Stimulated activated effector memory CD8-positive, alpha-beta T cell treated with anti-CD3 and anti-CD28 coated beads, Interleukin-12 subunit alpha, Interleukin-12 subunit beta, amount 100 ng/mL, for 72 hours (primary cell): Measurements from ENCODE around the gene TCF3.
"Not testable (repeated sequence)": the region's sequence is repeated elsewhere in the genome, so short reads cannot be mapped to it uniquely, and the experiment has no call there.

Experiments
- ATAC-seq: fragments of 150-1000 bp; cut with Tn5 transposase; 2 replicates; pipeline ENCODE4 v1.10.0; 2021
- DNase-seq, 2 donors: peaks; one replicate each; pipeline ENCODE4 v3.0.0; 2021 to 2022; ENCODE audit warnings: low spot score in 2 of 2
- H3K27ac Mint-ChIP-seq: one replicate; pipeline ENCODE4 v1.8.0; 2022; ENCODE audit warnings: mild to moderate bottlenecking, mixed read lengths
- H3K36me3 Mint-ChIP-seq: one replicate; pipeline ENCODE4 v1.8.0; 2022; ENCODE audit warnings: mild to moderate bottlenecking, mixed read lengths
- H3K4me1 Mint-ChIP-seq: one replicate; pipeline ENCODE4 v1.8.0; 2022; ENCODE audit warnings: mixed read lengths
- H3K4me3 Mint-ChIP-seq: one replicate; pipeline ENCODE4 v1.8.0; 2022; ENCODE audit warnings: mild to moderate bottlenecking, mixed read lengths
- H3K9me3 Mint-ChIP-seq: one replicate; pipeline ENCODE4 v1.8.0; 2022; ENCODE audit warnings: mixed read lengths

Gene TCF3

DNA sequence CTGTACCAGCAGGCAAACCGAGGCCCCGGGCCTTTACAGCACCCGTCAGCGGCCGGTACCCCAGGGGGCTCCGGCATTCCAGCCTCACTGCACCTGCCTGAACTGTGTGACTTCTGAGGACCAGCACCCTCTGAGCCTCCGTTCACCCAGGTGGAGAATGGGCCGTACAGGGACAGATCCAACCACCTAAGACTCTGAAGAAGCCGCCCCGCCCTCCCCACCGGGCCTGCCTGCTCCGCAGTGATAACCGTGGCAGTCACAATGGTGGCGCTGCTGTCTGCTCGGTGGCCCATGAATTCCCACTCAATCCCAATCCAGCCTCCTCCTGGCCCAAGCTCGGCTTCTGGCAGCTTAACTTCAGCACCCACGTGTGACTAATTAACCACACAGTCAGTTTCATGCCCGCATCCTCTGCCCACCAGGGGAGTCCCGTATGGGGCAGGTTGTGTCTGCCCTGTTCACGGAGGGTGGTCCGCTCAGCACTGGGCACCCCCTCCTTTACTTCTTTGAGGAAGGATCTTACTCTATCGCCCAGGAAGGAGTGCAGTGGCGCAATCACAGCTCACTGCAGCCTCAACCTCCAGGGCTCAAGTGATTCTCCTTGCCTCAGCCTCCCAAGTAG is 3.4 kb downstream of the TCF3 start:
- Mint-ChIP-seq H3K27ac (peak overlapping the region; percentile 74), H3K4me3 (peak overlapping the region; percentile 81), H3K4me1 (peaks cover 33% of the 10 kb centered on the region), H3K9me3 (no peaks in the 10 kb centered on the region), H3K36me3 (peaks cover 61% of the 10 kb centered on the region)
- no peak for DNase-seq
- peak; percentile 6 for ATAC-seq

DNA sequence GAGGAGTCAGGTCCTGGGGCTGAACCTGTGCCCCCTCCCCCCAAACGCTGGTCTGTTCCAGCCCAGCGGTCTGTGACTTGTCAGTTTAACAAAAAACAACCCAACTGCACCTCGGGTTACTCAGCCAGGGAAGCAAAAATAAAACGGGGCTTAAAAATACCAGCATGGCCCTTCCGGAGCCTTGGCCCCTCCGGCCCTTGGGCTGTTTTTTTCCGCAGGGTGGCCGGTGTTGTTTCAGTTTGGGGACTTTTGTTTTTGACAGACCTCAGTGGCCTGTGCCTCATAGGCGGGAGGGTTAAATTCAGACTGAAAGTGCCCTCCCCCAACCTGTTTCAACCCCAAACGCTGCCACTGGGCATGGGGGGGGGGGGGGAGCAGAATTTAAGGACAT is 4.0 kb downstream of the TCF3 start:
- Mint-ChIP-seq H3K4me3 (peak overlapping the region; percentile 81), H3K4me1 (peaks cover 32% of the 10 kb centered on the region), H3K36me3 (peaks cover 65% of the 10 kb centered on the region), H3K27ac (peak overlapping the region; percentile 74), H3K9me3 (no peaks in the 10 kb centered on the region)
- DNase-seq (no peak), ATAC-seq (no peak)

DNA sequence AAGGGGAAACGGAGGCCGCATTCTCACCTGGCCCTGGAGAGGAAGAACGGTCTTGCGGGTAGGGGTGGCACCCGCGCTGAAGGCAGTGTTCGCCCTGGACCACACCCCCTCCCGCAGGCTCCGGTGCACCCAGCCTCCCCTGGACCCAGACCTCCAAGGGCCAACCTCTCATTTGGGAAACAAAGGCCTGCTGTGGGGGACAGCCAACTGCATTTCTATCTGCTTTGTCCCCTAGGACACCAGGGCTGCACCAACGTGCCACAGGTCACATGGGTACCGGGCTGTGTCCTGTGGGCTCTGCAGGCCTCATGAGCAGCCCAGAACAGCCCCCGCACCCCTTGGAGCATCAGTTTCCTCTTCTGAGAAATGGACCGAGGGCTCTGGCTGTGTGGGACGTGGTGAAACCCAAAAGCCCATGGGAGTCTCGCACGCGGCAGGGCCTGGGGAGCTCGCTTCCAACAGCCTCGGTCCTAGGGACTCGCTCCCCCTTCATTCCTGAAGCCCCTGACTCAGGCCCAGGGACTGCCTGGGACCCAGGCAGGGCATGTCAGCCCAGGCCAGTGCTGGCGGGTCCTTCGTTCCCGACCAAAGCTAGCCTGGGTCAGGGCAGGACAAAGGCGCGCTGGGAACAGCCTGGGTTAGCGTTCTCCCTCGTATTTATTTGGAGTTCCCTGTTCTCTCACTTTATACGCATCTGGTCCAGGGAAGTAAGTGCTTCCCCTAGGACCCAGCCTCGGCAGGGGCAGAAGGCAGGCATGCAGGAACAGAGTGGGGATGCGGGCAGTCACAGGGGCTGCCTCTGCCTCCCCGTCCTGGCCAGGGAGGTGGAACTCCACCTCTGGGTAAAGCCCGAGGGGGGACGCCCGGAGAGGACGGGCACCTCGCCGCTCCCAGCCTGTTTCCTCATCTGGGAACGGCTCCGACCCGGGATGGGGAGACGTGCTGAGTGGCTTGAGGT is 4.6 kb downstream of the TCF3 start:
- Mint-ChIP-seq H3K9me3 (no peaks in the 10 kb centered on the region), H3K36me3 (peaks cover 69% of the 10 kb centered on the region), H3K4me3 (no peak overlapping the region), H3K27ac (no peak overlapping the region), H3K4me1 (peaks cover 32% of the 10 kb centered on the region)
- ATAC-seq: no peak
- no peak for DNase-seq

DNA sequence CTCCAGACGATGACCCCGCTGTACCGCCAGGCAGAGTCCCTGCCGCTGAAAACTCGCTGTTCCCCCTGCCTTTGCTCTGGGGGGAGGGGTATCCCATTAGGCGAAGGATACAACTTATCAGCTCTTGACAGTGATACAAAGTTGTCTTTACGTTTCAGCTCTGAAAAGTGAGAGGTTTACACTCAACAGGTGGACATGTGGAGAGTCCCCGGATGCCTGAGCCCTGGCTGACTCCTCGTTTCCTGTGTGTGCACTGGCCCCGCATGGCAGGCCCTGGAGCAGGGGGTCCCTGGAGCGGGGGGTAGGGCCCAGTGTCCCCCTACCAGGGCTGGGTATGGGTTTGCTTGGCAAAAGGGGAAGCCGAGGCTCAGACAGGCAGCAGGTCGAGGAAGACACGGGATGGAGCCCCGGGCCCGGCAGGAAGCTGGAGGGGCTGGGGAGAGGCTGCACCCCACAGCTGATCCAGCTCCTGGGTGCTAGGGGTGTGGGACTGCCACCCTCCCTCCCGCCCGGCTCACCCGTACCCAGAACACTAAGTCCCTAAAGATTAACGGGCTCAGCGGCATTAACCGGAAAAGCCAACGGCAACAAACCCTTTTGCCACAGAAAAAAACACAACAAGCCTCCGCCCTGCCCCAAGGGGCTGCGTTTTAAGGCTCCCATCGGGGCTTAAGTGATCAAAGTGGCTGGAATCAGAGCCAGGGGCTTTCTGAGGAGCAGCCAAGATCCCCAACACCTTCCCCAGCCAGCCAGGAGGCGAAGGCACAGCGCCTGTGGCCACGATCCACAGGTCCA is 5.6 kb downstream of the TCF3 start:
- ATAC-seq: no peak
- Mint-ChIP-seq H3K27ac (no peak overlapping the region), H3K36me3 (peaks cover 72% of the 10 kb centered on the region), H3K4me1 (peaks cover 32% of the 10 kb centered on the region), H3K4me3 (no peak overlapping the region), H3K9me3 (no peaks in the 10 kb centered on the region)
- no peak for DNase-seq

DNA sequence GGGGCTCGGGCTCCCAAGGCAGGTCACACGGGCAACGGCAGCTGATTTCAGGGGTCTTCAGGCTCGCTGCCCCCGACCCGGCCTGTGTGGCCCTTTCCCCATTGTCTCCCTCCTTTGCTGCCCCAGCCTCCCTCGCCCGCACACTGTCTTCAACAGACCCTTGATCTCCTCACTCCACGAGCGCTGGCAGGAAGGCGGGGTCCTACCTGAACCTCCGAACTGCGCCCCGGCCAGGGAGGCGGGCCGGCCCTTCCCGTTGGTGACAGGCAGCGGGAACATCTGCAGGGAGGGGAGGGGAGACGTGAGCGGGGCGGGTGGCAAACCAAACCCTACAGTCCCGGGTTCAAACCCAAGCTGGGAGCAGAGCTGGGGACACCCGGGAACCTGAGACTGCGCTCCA is 6.3 kb downstream of the TCF3 start:
- Mint-ChIP-seq H3K27ac (no peak overlapping the region), H3K9me3 (no peaks in the 10 kb centered on the region), H3K36me3 (peaks cover 75% of the 10 kb centered on the region), H3K4me3 (no peak overlapping the region), H3K4me1 (peaks cover 32% of the 10 kb centered on the region)
- ATAC-seq (no peak), DNase-seq (no peak)

DNA sequence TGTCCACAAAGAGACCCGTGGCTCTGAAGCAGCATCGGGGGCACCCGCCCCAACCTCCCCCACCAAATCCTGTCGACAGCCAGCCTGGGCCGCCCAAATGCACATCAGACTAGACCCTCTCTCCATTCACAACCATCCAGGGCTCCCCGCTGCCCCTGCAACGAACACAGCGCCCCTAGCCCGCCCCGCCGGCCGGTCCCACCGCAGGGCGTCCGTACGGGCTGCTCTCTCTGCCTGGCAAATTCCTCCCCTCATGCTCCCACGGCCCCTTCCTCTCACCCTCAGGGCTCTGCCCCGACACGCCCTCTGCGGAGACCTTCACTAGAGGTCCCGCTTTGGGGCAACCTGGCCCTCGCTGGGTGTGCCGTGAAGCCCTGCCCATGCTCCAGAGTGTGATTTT is 7.1 kb downstream of the TCF3 start:
- Mint-ChIP-seq H3K4me3 (no peak overlapping the region), H3K27ac (no peak overlapping the region), H3K4me1 (peaks cover 25% of the 10 kb centered on the region), H3K9me3 (no peaks in the 10 kb centered on the region), H3K36me3 (peaks cover 75% of the 10 kb centered on the region)
- DNase-seq (no peak), ATAC-seq (no peak)

DNA sequence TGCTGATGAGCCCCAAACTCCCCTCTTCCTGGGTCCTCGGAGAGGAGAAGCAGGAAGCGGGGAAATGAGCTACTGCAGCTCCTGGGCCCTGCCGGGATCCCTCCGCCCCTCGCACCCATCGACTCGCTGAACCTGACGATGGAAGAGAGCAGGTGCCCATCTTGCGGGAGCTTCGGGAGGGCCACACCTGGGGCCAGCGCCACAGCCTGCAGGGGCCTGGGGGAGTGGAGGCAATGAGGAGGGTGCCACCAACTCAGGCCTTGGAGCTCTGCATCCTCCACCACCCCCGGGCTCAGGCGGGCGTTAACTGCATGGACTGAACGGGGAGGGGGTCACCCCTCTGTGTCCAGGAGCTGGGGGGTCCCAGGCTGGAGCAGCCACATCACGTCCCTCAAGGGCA is 8.3 kb downstream of the TCF3 start:
- Mint-ChIP-seq H3K9me3 (no peaks in the 10 kb centered on the region), H3K27ac (no peak overlapping the region), H3K4me3 (no peak overlapping the region), H3K4me1 (peaks cover 18% of the 10 kb centered on the region), H3K36me3 (peaks cover 74% of the 10 kb centered on the region)
- no peak for ATAC-seq
- DNase-seq: no peak

DNA sequence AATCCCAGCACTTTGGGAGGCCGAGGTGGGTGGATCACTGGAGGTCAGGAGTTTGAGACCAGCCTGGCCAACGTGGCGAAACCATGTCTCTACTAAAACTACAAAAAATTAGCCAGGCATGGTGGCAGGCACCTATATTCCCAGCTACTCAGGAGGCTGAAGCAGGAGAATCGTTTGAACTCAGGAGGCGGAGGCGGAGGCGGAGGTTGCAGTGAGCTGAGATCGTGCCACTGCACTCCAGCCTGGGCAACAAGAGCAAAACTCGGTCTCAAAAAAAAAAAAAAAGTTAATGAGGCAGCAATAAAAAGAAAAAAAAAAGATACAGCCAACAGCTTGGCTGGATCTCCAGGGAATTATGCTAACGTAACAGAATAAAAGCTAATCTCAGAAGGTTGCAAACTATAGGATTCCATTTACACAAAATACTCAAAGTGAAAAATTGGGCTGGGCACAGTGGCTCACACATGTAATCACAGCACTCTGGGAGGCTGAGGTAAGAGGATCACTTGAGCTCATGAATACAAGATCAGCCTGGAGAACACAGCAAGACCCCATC is 11.4 kb downstream of the TCF3 start:
- not testable (repeated sequence) for H3K9me3 Mint-ChIP-seq
- Mint-ChIP-seq H3K4me1 (peaks cover 13% of the 10 kb centered on the region), H3K36me3 (peaks cover 80% of the 10 kb centered on the region)

DNA sequence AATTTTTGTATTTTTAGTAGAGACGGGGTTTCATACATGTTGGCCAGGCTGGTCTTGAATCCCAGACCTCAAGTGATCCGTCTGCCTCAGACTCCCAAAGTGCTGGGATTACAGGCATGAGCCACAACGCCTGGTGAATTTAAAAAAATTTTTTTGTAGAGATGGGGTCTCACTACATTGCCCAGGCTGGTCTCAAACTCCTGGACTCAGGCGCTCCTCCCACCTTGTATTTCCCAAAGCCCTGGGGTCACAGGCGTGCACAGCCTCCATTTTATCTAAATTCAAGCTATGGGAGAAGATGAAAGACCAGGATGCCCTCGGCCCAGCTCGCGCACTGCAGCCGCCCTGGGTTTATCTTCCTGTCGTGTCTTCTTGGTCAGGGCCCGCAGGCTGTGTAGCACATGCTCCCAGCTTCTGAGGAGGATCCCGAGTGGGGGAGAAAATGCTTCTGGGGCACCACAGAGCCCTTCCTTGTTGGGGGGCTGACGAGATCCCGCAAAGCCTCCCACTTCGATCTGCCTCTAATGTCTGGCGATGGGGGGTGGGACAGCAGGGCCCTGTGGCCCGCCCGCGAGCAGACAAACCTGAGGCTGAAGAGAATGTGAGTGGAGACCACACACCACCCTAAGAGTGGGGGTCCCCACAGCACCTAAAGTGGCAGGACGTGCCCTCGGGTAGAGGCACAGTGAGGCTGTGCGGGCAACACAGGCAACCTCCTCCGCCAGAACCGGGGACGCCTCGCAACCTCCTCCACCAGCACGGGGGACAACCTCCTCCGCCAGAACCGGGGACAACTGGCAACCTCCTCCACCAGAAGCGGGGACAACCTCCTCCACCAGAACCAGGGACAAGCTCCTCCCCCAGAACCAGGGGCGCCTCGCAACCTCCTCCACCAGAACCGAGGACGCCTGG is 15.8 kb downstream of the TCF3 start:
- no peak for ATAC-seq
- Mint-ChIP-seq H3K27ac (no peak overlapping the region), H3K36me3 (peaks cover 72% of the 10 kb centered on the region), H3K4me1 (peaks cover 12% of the 10 kb centered on the region), H3K4me3 (no peak overlapping the region), H3K9me3 (no peaks in the 10 kb centered on the region)
- DNase-seq: no peak

More for the DNA sequence above, 11.4 kb downstream of the TCF3 start:
- DNase-seq, ATAC-seq, H3K27ac Mint-ChIP-seq, H3K4me3 Mint-ChIP-seq: not testable (repeated sequence)

DNA sequence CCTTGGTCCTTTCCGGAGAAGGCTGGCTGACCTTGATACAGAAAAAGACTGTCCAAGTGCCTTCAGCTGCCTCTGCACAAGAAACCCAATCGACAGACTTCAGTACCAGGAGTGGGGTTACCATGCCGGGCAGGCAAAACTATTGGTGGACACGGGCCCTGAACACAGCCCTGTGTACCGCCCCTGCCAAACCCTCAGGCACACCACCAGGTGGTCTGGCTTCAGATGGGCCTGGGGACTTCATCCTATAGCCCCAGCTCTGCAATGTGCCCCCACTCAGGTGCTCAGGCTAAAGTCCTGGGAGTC is 17.5 kb downstream of the TCF3 start:
- Mint-ChIP-seq H3K36me3 (peaks cover 62% of the 10 kb centered on the region), H3K4me3 (no peak overlapping the region), H3K9me3 (no peaks in the 10 kb centered on the region), H3K4me1 (peaks cover 11% of the 10 kb centered on the region), H3K27ac (no peak overlapping the region)
- ATAC-seq: no peak
- DNase-seq: no peak

DNA sequence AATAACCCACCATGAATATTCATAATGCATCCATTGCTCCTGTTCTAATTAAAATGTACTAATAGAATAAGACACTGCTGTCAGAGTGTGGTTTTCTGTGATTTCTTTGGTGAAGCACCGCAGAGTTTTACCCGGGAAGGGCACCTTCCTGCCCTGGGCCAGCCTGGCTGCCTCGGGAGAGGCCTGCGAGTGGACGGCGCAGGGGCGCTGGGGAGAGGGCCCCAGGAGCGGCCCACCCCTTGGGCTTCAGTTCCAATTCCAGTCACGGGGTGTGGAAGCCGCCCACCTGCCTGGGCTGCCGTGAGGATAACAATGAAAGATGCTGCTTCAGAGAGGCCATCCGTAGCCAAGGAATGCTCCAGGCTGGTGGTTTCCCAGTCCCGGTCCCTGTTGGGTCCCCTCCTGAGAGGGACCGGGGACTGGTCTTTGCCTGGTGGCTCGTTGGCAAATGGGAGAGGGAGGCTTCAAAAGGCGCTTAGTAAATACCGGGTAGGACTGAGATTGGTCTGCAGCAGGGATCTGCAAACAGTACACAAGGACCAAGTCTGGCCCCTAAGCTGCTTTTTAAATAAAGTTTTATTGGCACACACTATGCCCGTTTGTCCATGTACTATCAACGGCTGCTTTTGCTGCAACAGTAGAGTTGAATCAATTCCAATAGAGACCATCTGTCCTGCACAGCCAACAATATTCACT is 18.0 kb downstream of the TCF3 start:
- ATAC-seq (no peak), DNase-seq (no peak)
- peaks cover 57% of the 10 kb centered on the region for H3K36me3 Mint-ChIP-seq
- no peak overlapping the region for H3K4me3 Mint-ChIP-seq
- H3K9me3 Mint-ChIP-seq: no peaks in the 10 kb centered on the region
- peaks cover 6% of the 10 kb centered on the region for H3K4me1 Mint-ChIP-seq
- no peak overlapping the region for H3K27ac Mint-ChIP-seq

DNA sequence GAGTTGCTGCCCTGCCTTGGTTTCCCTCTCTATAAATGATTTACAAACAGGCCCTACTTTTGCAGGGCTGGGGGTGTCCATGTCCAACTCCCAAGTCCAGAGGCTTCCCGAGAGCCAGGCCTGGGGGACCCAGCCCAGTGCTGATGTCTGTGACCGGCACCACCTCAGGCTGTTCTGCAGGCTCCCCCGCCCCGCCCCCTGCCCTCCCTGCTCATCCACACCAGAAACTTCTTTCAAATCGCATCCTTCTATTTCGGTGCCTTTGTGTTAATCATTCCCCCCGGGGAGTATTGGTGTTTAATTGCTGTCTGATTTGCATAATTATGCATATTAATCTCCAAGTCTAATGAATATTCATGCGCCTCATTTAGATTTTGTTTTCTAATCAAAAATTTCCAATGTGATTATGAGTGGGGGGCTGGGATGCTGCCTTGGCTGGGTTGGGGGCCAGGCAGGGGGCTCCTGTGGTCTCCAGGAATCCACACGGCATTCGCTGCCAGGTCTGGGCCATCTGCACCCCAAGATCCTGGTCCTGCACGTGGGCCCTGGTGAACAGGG is 19.1 kb downstream of the TCF3 start:
- no peak overlapping the region for H3K27ac Mint-ChIP-seq
- no peak for DNase-seq
- H3K4me3 Mint-ChIP-seq: no peak overlapping the region

DNA sequence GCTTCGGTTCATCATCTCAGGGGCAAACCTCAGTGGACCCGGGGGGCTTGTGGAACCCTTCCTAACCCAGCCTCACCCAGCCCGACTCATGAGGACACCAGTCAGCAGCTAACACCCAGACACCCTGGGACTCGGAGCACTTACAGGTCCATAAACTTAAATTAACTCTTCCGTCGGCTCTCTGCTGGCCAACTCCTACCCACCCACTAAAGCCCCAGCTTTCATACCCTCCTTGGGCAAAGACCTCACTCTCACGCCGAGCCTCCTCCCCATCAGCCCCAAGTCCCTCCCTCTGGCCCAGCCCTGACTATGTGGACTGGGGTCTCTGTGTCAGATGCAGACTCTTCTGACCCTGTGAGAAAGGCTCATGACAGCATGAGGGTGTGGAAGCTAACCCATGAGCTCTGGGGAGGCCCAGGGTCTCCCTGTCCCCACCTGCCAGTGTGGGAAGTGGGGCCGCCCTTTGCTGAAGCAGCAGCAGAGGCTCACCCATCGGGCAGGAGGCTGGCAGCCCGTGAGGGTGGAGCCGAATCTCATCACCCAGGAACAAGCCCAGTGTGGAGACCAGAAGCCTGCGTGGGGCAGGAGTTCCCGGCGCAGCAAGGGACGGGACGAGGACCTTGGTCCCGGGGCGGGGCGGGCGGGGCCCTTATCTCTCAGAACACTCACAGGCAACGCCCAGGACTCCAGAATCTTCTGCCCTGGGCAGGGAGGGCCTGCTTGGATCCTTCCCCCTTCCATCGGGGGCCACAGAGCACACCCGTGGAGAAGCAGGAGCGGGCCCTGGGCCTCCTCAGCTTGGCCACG is 19.8 kb downstream of the TCF3 start:
- Mint-ChIP-seq H3K4me1 (peaks cover 6% of the 10 kb centered on the region), H3K4me3 (no peak overlapping the region), H3K36me3 (peaks cover 39% of the 10 kb centered on the region), H3K9me3 (no peaks in the 10 kb centered on the region), H3K27ac (peak overlapping the region; percentile 48)
- DNase-seq (no peak), ATAC-seq (no peak)

More for the DNA sequence above, 19.1 kb downstream of the TCF3 start:
- ATAC-seq: no peak
- Mint-ChIP-seq H3K36me3 (peaks cover 46% of the 10 kb centered on the region), H3K4me1 (peaks cover 6% of the 10 kb centered on the region), H3K9me3 (no peaks in the 10 kb centered on the region)
